HepG2 (cell line): ENCODE data around the gene RABEP2. TPM values are rescaled to one million over a fixed set of nuclear protein-coding genes. Genes with fewer than 3 reads are reported as not detected.

ENCODE experiments used
- BHLHE40 ChIP-seq: IDR thresholded peaks from 2 replicates; pipeline ENCODE4 v1.6.1; 2011; ENCODE audit warnings: low read length, improper control_type of control experiment
- E2F1 ChIP-seq: sonication (generic); formaldehyde crosslinking; IDR thresholded peaks from 2 replicates; pipeline ENCODE4 v1.5.0; 2020; ENCODE audit warnings: missing genetic modification reagents
- FOXK1 ChIP-seq: sonication (generic); formaldehyde crosslinking; IDR thresholded peaks from 2 replicates; pipeline ENCODE4 v1.4.0; 2020; ENCODE audit warnings: low read depth, missing genetic modification reagents, borderline replicate concordance
- FOXO4 ChIP-seq: sonication (generic); formaldehyde crosslinking; conservative IDR thresholded peaks from 2 replicates; pipeline ENCODE4 v1.8.1; 2023; ENCODE audit warnings: missing genetic modification reagents
- HINFP ChIP-seq: sonication (generic); formaldehyde crosslinking; IDR thresholded peaks from 2 replicates; pipeline ENCODE4 v1.4.0; 2020; ENCODE audit warnings: low read depth, mild to moderate bottlenecking, missing genetic modification reagents
- HNF1A ChIP-seq, 2 experiments: sonication (generic) in 1 of 2; formaldehyde crosslinking in 1 of 2; IDR thresholded peaks; 2 replicates each; pipeline versions ENCODE4 v1.4.0 to v1.6.1; 2016 to 2020; ENCODE audit warnings: borderline replicate concordance in 1 of 2, low read depth in 1 of 2, mild to moderate bottlenecking in 1 of 2, missing genetic modification reagents in 1 of 2
- HNF4G ChIP-seq, 2 experiments: sonication (generic) in 1 of 2; formaldehyde crosslinking in 1 of 2; IDR thresholded peaks; 2 replicates each; pipeline versions ENCODE4 v1.4.0 to v1.6.1; 2011 to 2020; ENCODE audit warnings: borderline replicate concordance in 2 of 2, low read depth in 2 of 2, mild to moderate bottlenecking in 2 of 2, low read length in 1 of 2, missing genetic modification reagents in 1 of 2, moderate library complexity in 1 of 2
- PHF20 ChIP-seq: sonication (generic); formaldehyde crosslinking; IDR thresholded peaks from 2 replicates; pipeline ENCODE4 v1.5.0; 2020; ENCODE audit warnings: mild to moderate bottlenecking, missing genetic modification reagents
- PRPF4 ChIP-seq: fragments of 200-400 bp; formaldehyde crosslinking; IDR thresholded peaks from 2 replicates; pipeline ENCODE4 v1.6.1; 2016; ENCODE audit warnings: low read length, low read depth; ENCODE audit not compliant: poor library complexity, severe bottlenecking
- REXO4 ChIP-seq: sonication (generic); formaldehyde crosslinking; IDR thresholded peaks from 2 replicates; pipeline ENCODE4 v1.8.0; 2022; ENCODE audit warnings: missing genetic modification reagents, mild to moderate bottlenecking, borderline replicate concordance
- SALL2 ChIP-seq: sonication (generic); formaldehyde crosslinking; IDR thresholded peaks from 2 replicates; pipeline ENCODE4 v1.8.1; 2023; ENCODE audit warnings: mild to moderate bottlenecking, missing genetic modification reagents, inconsistent platforms
- SSRP1 ChIP-seq: IDR thresholded peaks from 2 replicates; pipeline ENCODE4 v1.6.1; 2016; ENCODE audit warnings: control low read depth
- ZNF20 ChIP-seq: sonication (generic); formaldehyde crosslinking; IDR thresholded peaks from 2 replicates; pipeline ENCODE4 v1.4.0; 2020; ENCODE audit warnings: mild to moderate bottlenecking, moderate library complexity, missing genetic modification reagents
- ZNF543 ChIP-seq: sonication (generic); formaldehyde crosslinking; IDR thresholded peaks from 2 replicates; pipeline ENCODE4 v1.4.0; 2020; ENCODE audit warnings: mild to moderate bottlenecking, missing genetic modification reagents
- ZNF710 ChIP-seq: sonication (generic); formaldehyde crosslinking; IDR thresholded peaks from 2 replicates; pipeline ENCODE4 v1.5.0; 2020; ENCODE audit warnings: mild to moderate bottlenecking, missing genetic modification reagents, borderline replicate concordance
- polyA plus RNA-seq, 8 experiments: library from polyadenylated mRNA; depleted of rRNA in 3 of 8; stranded (reverse) in 7 of 8; unstranded in 1 of 8; fragments of >200 nt; fragmentation: Illumina TruSeq in 4 of 8; extraction: Trizol in 4 of 8; gene quantifications; 2 replicates each; pipeline versions ENCODE4 v1.2.1 to v1.2.3, GENCODE V29; 2011 to 2016; ENCODE audit warnings: low read depth in 4 of 8, missing spikeins in 1 of 8, mixed read lengths in 1 of 8; ENCODE audit not compliant: insufficient read depth in 1 of 8
- total RNA-seq, 5 experiments: library from RNA; depleted of rRNA; stranded (reverse); fragments of >200 nt; fragmentation: Illumina TruSeq; extraction: Trizol; gene quantifications; 2 replicates each; pipeline ENCODE4 v1.2.3, GENCODE V29; 2016; ENCODE audit warnings: low read depth in 1 of 5

Gene RABEP2
- total and polyA plus RNA-seq, 2 of the 13 experiments (the other 11 are each of a cell fraction or from before 2014, with no cell fraction given): 10.8 to 18.4 TPM

GRCh38 chr16:28935924-28936783 is 11.1 kb upstream of the RABEP2 start (continued):
- 0 out of 2 replicates have a peak, but pooled peaks have one; percentile 18 for TF ChIP-seq SALL2 (CRISPR knock-in tag)
- TF ChIP-seq ZNF20 (CRISPR knock-in tag): no peak
- peak; percentile 12; the same call in 1 of the 2 replicates for TF ChIP-seq FOXK1 (CRISPR knock-in tag)
- TF ChIP-seq REXO4 (CRISPR knock-in tag): no peak
- TF ChIP-seq HNF1A (IDR thresholded peaks at IDR 0.05; ENCODE audit: low read depth): no peak
- no peak for TF ChIP-seq HNF1A (CRISPR knock-in tag; IDR thresholded peaks at IDR 0.05; ENCODE audit: borderline replicate concordance)
- TF ChIP-seq FOXO4 (CRISPR knock-in tag): no peak
- 0 out of 2 replicates have a peak, but pooled peaks have one; percentile 53 for TF ChIP-seq ZNF543
- TF ChIP-seq E2F1 (CRISPR knock-in tag): 0 out of 2 replicates have a peak, but pooled peaks have one; percentile 16
- TF ChIP-seq PHF20 (CRISPR knock-in tag): peak; percentile 26; the same call in 1 of the 2 replicates
- peak; percentile 57 for TF ChIP-seq BHLHE40
- TF ChIP-seq HNF4G (IDR thresholded peaks at IDR 0.05; ENCODE audit: borderline replicate concordance, low read depth, low read length): no peak
- no peak for TF ChIP-seq HNF4G (CRISPR knock-in tag; IDR thresholded peaks at IDR 0.05; ENCODE audit: borderline replicate concordance, low read depth)
- no peak for TF ChIP-seq HINFP (CRISPR knock-in tag)
- TF ChIP-seq PRPF4: no peak
- TF ChIP-seq SSRP1 (CRISPR knock-in tag): no peak
- TF ChIP-seq ZNF710 (CRISPR knock-in tag): no peak
